IPS-NIHi7 (cell line): ENCODE measurements around the gene FBXO27.
"Not testable (repeated sequence)": the region's sequence is repeated elsewhere in the genome, so short reads cannot be mapped to it uniquely, and the experiment has no call there.

Source experiments
- DNase-seq: peaks from one replicate; pipeline ENCODE4 v3.0.0; 2012; ENCODE audit warnings: mixed read lengths; ENCODE audit errors: extremely low spot score

The FBXO27 gene

DNA sequence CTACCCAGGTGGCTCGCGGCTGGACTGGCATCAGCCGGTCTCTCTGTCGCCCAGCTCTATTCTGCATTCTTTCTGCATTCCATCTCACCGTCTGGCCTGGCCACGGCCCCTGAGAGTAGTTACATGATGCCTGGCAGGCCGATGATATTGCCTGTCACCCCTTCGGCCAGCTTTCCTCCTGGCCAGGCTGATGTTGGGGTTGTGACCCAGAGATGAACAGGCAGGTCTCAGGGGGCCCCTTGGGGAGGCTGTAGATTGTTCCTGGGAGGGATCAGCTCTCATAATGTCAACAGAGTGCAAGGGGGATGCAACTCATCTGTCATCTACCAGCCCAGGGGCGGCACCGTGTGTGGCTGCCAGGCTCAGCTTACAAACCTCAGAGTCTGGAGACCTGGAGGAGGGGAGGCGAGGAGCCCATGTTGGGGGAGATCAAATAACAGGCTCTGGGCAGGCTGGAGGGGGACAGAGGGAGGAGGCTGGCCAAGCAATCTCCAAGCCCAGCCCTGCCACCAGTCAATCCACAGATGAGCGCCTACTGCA, 43.2 kb downstream of the FBXO27 start:
- peak; percentile 65 for DNase-seq

GRCh38 chr19:38988627-38989026, 43.7 kb downstream of the FBXO27 start:
- DNase-seq: not testable (repeated sequence)

GRCh38 chr19:38987745-38988144, 44.6 kb downstream of the FBXO27 start:
- not testable (repeated sequence) for DNase-seq

- no peak for DNase-seq
Measured at GRCh38 chr19:38985262-38985661, 47.1 kb downstream of the FBXO27 start.

GRCh38 chr19:38980583-38981374, 51.6 kb downstream of the FBXO27 start:
- DNase-seq: no peak

- DNase-seq: no peak
Measured at GRCh38 chr19:38979812-38980211, 52.5 kb downstream of the FBXO27 start.

- no peak for DNase-seq
Measured at GRCh38 chr19:38978326-38978689, 54.0 kb downstream of the FBXO27 start.

- no peak for DNase-seq
Measured at GRCh38 chr19:38977445-38978325, 54.7 kb downstream of the FBXO27 start.

DNA sequence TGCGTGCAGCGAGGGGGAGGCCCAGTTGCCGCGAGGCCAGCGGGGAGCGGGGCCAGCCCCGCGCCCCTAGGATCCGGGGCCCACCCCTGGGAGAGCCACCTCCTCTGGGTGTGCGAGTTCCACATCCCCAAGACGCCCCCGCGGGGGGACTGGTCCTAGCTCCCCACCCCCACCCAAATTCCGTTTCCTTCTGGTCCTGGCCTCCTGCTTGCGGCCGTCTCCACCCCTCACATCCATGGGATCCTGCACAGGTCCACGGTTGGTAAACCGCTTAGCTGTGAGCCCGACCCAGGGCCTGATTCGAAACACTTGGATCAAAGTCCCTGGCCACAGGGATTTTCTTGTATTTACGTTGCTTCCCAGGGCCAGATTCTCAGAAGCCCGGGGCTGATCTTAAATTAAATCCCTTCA, 56.5 kb downstream of the FBXO27 start:
- DNase-seq: peak; percentile 30

DNA sequence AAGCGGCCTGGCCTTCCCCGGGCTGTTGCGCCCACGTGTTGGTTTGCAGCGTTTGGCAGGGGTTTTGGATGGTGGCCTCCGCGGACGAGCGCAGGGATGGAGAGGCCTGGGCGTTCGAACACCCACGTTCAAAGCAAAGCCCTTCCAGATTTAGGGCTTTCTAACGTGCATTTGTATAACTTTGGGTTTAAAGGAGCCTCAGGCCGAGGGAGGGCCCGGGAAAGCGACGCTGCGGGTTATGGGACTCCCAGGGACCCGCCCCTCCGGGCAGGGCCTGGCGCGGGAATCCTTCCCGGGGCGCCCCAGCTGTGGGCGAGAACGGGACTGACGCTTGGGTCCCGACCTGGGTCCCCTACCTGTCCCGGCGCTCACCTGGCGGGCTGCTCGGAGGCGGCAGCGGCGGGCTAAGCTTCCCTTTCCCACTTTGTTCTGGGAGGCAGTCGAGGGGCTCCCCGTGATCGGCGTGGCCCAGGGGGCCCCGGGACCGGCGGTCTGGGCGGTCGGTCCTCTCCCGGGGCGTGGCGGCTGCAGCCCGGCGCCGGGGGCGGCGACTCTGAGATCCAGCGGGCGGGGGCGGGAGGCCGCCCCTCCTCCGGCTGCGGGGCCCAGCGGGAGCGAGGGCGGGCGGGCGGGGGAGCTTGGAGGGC, 57.0 kb downstream of the FBXO27 start, which contains the start of gene FBXO17:
FBXO17 (minus strand) TSS at position 529 of the 647 bp plus-strand sequence. CDS start 25,423 bp downstream, outside the sequence.
- DNase-seq: peak; percentile 79

DNA sequence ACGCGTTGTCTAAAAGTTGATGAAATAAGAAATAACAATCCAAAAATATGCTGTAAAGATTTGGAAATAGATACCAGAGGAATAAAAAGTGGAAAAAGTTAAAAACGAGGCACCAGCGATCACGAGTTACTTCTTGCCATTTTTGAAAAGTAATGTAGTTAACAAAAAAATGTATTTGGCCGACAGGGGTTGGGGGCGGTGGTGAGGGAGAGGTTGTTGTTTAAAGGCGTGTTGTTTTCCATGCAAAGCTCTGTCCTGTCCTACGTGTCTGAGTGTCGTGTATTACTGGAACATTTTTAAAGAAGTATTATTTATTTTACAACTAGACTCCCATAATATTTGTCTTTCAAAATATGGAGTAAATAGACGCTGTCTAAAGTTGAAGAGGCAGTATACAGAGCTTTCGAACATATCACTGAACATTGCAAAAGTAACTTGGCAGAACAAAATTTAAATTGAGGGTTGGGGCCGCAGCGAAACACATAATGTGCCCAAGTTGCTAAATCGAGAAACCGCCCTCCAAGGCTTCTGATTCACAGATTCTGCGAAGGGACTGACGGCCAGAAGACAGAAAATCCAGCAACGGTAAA, 57.6 kb downstream of the FBXO27 start:
- no peak for DNase-seq
